Peyer's patch (tissue), 4 donors: ENCODE data around the gene ERF. TPM values are rescaled to one million over a fixed set of nuclear protein-coding genes. Genes with fewer than 3 reads are reported as not detected.

ENCODE experiments used
- DNase-seq, 3 donors: peaks; one replicate each; pipeline ENCODE4 v3.0.0-alpha.2; 2017 to 2019
- H3K27ac ChIP-seq, 4 donors: fragments of 200-600 bp; sonication (generic); one replicate each; pipeline ENCODE4 v1.5.1; 2016 to 2019
- H3K27me3 ChIP-seq, 2 donors: fragments of 200-600 bp; sonication (generic); one replicate each; pipeline ENCODE4 v1.5.1; 2019
- H3K36me3 ChIP-seq, 3 donors: fragments of 200-600 bp; sonication (generic); one replicate each; pipeline ENCODE4 v1.5.1; 2016 to 2019
- H3K4me1 ChIP-seq, 4 donors: fragments of 200-600 bp; sonication (generic); one replicate each; pipeline ENCODE4 v1.5.1; 2016 to 2019
- H3K4me3 ChIP-seq, 4 donors: fragments of 200-600 bp; sonication (generic); 1 replicate in 3 of 4; 2 replicates in 1 of 4; pipeline ENCODE4 v1.5.1; 2016 to 2019; ENCODE audit warnings: mild to moderate bottlenecking in 1 of 4
- H3K9me3 ChIP-seq, 4 donors: fragments of 200-600 bp; sonication (generic); one replicate each; pipeline ENCODE4 v1.5.1; 2016 to 2019; ENCODE audit warnings: mild to moderate bottlenecking in 1 of 4
- POLR2A ChIP-seq, 2 donors: fragments of 450-650 bp; IDR thresholded peaks; one replicate each; pipeline ENCODE4 v1.5.1; 2017; ENCODE audit warnings: antibody characterized with exemption in 2 of 2, mild to moderate bottlenecking in 2 of 2, moderate library complexity in 2 of 2
- total RNA-seq, 4 donors: library from RNA; depleted of rRNA; stranded (reverse); fragments of >200 nt; gene quantifications; one replicate each; pipeline ENCODE4 v1.1.0, GENCODE V29; 2016
- TF ChIP-seq, protein P1 (sequence below), 6 experiments: fragments of 450-650 bp in 4 of 6; fragments of 200-600 bp in 2 of 6; sonication (generic) in 1 of 6; IDR thresholded peaks; one replicate each; pipeline ENCODE4 v1.5.1; 2017 to 2019; ENCODE audit warnings: antibody characterized with exemption in 6 of 6, mild to moderate bottlenecking in 3 of 6, moderate library complexity in 1 of 6

Gene ERF
- total RNA-seq, 4 donors from 2014 or later, result 13.2 to 85.4 (median 49.3) TPM

DNA sequence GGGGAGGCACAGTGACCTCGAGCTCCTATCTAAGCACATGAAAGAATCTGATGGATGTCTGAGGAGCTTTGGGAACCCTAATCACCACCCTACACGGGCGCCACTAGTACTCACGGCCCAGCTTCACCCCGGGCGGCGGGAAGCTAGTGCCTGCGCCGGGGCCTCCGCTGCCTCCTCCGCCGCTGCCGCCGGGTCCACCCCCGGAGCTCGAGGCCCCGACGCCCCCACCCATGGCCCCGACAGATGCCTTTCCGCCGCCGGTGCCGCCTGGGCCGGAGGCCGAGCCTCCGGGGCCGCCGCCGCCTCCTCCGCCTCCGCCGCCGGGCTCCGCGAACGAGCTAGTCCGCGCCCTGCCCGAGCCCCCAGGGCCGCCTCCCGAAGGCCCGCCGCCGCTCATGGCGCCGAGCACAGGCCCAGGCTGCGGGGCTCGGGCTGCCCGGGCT is 12.8 kb downstream of the ERF start:
- Histone ChIP-seq H3K36me3 (peaks cover 0 to 16% (median 0%) of the 10 kb centered on the region in 3 donors), H3K9me3 (no peaks in the 10 kb centered on the region), H3K4me3 (peak overlapping the region; percentile 73 to 97 (median 94)), H3K27me3 (no peaks in the 10 kb centered on the region), H3K4me1 (peaks cover 0 to 49% (median 18%) of the 10 kb centered on the region in 4 donors), H3K27ac (peak overlapping the region; percentile 89 to 97 (median 90))
- no peak for DNase-seq
- TF ChIP-seq POLR2A (IDR thresholded peaks at IDR 0.05), result no peak
- TF ChIP-seq, protein P1, sequence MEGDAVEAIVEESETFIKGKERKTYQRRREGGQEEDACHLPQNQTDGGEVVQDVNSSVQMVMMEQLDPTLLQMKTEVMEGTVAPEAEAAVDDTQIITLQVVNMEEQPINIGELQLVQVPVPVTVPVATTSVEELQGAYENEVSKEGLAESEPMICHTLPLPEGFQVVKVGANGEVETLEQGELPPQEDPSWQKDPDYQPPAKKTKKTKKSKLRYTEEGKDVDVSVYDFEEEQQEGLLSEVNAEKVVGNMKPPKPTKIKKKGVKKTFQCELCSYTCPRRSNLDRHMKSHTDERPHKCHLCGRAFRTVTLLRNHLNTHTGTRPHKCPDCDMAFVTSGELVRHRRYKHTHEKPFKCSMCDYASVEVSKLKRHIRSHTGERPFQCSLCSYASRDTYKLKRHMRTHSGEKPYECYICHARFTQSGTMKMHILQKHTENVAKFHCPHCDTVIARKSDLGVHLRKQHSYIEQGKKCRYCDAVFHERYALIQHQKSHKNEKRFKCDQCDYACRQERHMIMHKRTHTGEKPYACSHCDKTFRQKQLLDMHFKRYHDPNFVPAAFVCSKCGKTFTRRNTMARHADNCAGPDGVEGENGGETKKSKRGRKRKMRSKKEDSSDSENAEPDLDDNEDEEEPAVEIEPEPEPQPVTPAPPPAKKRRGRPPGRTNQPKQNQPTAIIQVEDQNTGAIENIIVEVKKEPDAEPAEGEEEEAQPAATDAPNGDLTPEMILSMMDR (IDR thresholded peaks at IDR 0.05), result no peak

DNA sequence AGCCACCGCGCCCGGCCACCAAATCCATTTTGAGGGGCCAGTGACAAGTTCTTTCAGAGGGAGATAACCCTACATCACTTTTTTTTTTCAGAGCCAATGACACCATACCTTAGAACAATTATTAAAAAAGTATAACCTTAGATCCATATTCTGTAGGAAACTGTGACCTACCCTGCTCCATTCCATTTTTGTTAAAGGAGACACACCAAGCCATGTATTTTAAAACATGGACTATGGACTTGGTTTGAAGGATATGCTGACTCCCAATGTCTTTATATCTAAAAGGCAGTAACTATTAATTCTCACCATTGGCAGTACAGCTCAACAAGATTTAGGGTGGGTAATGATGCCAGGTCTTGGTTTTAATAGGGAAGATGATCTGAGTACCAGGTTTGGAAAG is 13.6 kb downstream of the ERF start:
- no peak for DNase-seq
- peaks cover 0 to 46% (median 18%) of the 10 kb centered on the region in 4 donors for H3K4me1 ChIP-seq
- peaks cover 0 to 23% (median 0%) of the 10 kb centered on the region in 3 donors for H3K36me3 ChIP-seq
- no peaks in the 10 kb centered on the region for H3K27me3 ChIP-seq
- no peak overlapping the region for H3K27ac ChIP-seq
- TF ChIP-seq, protein P1 (IDR thresholded peaks at IDR 0.05), result no peak
- TF ChIP-seq POLR2A (IDR thresholded peaks at IDR 0.05), result no peak
- peak overlapping the region; percentile 73 to 97 (median 94) for H3K4me3 ChIP-seq
- H3K9me3 ChIP-seq, result no peaks in the 10 kb centered on the region

DNA sequence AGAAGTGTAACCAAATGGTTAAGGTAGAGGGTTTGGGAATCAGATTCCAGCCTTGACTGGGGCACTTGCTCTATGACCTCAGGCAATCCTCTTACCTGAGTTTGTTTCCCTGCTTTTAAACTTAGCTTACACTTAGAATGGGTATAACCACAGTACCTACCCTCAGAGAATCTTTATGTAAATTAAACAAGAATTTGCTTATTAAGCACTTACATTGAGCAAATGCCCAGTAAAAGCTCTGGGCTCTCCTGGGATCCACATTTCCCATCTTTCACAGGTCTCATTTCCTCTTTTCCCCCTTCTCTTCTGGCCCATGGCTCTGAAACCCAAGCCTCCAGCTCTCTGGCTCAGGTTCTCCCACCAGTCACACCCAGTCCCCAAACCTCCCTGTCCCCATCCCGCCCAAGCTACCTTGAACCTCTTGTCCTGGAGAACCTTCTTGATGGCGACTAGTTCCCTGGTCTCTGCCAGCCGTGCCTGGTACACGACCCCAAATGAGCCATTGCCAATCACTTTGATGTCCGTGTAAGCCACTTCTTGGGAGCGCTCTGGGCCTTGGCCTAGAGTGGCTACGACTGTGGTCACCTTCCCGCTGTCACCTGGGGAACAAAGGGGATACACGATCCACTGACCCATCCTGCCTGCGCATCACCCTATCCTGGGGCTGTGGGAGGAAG is 15.2 kb downstream of the ERF start:
- Histone ChIP-seq H3K9me3 (no peaks in the 10 kb centered on the region), H3K27ac (no peak overlapping the region), H3K27me3 (no peaks in the 10 kb centered on the region), H3K36me3 (peaks cover 0 to 39% (median 0%) of the 10 kb centered on the region in 3 donors), H3K4me3 (no peak overlapping the region), H3K4me1 (peaks cover 0 to 36% (median 18%) of the 10 kb centered on the region in 4 donors)
- DNase-seq, result no peak
- TF ChIP-seq POLR2A (IDR thresholded peaks at IDR 0.05), result no peak
- TF ChIP-seq, protein P1 (IDR thresholded peaks at IDR 0.05), result no peak

DNA sequence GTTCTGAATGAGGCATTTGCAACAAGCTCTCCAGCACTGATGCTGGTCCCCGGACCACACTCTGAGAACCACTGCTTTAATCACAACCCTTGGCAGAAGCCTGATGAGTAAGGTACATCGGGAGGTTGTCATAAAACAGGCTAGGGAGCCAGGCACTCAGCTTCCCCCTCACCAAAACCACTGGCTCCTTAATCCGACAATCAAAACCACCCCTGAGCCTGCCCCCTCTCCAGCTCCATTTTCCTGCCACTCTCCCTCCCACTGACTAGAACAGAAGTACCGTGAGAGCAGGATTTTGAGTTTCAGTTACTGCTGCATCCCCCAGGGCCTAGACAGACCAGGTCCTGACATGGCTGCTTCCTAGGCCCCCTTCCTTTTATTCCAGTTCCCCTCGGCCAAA is 19.7 kb downstream of the ERF start:
- no peak overlapping the region for H3K4me3 ChIP-seq
- peaks cover 0 to 26% (median 0%) of the 10 kb centered on the region in 4 donors for H3K4me1 ChIP-seq
- no peaks in the 10 kb centered on the region for H3K27me3 ChIP-seq
- H3K9me3 ChIP-seq, result no peaks in the 10 kb centered on the region
- peak overlapping the region in 1 of 4 donors; percentile 94 for H3K27ac ChIP-seq
- TF ChIP-seq, protein P1 (IDR thresholded peaks at IDR 0.05), result no peak
- TF ChIP-seq POLR2A (IDR thresholded peaks at IDR 0.05), result no peak
- no peak for DNase-seq
- H3K36me3 ChIP-seq, result peaks cover 0 to 84% (median 0%) of the 10 kb centered on the region in 3 donors

DNA sequence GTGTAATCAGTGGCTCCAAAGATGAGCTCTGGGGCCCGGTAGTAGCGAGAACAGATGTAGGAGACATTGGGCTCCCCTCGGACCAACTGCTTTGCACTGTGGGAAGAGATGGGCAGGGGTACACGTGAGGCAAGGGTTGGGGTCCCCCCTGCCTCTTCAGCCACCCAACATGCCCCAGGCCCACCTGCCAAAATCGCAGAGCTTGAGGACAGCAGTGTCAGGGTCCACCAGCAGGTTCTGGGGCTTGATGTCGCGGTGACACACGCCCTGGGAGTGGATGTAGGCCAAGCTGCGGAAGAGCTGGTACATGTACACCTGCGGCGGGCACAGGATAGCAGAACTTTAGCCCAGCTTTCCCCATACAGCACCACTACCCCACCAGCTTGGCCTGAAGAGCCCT is 20.6 kb downstream of the ERF start:
- H3K36me3 ChIP-seq, result peaks cover 0 to 83% (median 0%) of the 10 kb centered on the region in 3 donors
- no peak for DNase-seq
- H3K4me1 ChIP-seq, result peaks cover 0 to 18% (median 0%) of the 10 kb centered on the region in 4 donors
- no peak for TF ChIP-seq POLR2A (IDR thresholded peaks at IDR 0.05)
- TF ChIP-seq, protein P1 (IDR thresholded peaks at IDR 0.05), result no peak
- H3K4me3 ChIP-seq, result no peak overlapping the region
- H3K9me3 ChIP-seq, result no peaks in the 10 kb centered on the region
- H3K27me3 ChIP-seq, result no peaks in the 10 kb centered on the region
- H3K27ac ChIP-seq, result peak overlapping the region in 3 of 4 donors; percentile 61 to 94 (median 83)
